ENCODE results near the gene MAPK10. TPM values are rescaled to one million over a fixed set of nuclear protein-coding genes. Genes with fewer than 3 reads are reported as not detected.

The MAPK10 gene
- total RNA-seq, 2 experiments from 2014 or later, result not detected

DNA sequence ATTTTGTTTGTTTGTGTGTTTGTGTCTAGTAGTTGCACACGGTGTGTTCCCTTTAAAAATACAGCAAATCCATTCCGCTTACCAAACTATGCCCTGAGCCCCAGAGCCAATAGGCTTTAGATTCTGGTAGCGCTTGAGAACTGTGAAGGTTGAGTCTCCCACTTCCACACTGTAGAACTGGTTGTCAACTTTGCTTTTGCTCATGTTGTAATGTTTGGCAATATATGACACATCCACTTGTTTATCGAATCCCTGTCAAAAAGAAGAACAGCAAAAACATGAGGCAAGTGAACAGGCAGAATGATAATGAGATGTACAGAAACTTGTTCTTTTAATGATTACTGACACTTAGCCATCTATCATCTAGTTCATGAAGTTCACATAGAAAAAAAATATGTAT is 200.6 kb downstream of the MAPK10 start:
- no peaks in the 10 kb centered on the region for H3K9me3 Mint-ChIP-seq (ENCODE audit: insufficient read depth)
- no peak overlapping the region for H3K4me3 Mint-ChIP-seq
- no peaks in the 10 kb centered on the region for H3K36me3 Mint-ChIP-seq (ENCODE audit: low read depth)
- ChIA-PET POLR2A (no interaction called here), CTCF (no interaction called here)
- no peaks in the 10 kb centered on the region for H3K27me3 Mint-ChIP-seq (ENCODE audit: low read depth)
- ATAC-seq (no peak), DNase-seq (no peak)
- no peak overlapping the region for H3K27ac Mint-ChIP-seq
- no peaks in the 10 kb centered on the region for H3K4me1 Mint-ChIP-seq (ENCODE audit: low read depth)

DNA sequence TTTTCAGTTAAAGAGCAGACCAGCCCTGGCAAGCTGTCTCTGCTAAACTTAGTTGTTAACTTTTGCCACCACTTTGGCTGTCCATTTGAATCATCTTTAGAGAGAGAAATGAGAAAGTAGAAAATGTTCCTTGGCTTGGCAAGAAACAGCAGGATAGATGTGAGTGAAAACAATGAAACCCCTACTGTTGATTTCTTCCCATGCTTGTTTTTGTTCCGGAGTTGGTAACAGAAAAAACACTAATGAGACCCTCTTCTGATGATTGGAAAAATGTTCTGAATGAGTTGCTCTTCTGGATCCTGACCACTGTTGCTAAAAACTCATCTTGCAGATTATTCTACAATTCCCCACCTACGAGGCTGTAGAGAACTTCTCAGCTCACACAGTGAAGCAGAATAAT is 203.3 kb downstream of the MAPK10 start:
- CTCF ChIA-PET, result no interaction called here
- Mint-ChIP-seq H3K4me1 (ENCODE audit: low read depth) (no peaks in the 10 kb centered on the region), H3K27ac (no peak overlapping the region)

DNA sequence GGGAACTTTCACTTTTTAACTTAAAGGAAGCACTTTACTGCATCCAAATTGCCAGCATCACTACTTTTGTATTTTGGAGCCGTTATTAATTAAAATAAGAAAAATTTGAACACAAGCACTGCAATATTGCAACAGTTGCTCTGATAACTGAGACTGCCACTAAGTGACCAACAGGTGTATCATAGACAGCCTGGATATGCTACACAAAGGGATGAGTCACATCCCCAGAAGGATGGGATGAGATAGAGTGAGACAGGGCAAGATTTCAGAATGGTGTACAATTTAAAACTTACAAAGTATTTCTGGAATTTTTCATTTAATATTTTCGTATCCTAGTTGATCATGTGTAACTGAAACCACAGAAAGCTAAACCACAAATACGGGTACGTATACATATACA is 204.1 kb downstream of the MAPK10 start:
- no peaks in the 10 kb centered on the region for H3K9me3 Mint-ChIP-seq (ENCODE audit: insufficient read depth)
- H3K36me3 Mint-ChIP-seq (ENCODE audit: low read depth), result no peaks in the 10 kb centered on the region
- ChIA-PET CTCF (no interaction called here), POLR2A (no interaction called here)
- no peaks in the 10 kb centered on the region for H3K27me3 Mint-ChIP-seq (ENCODE audit: low read depth)
- H3K4me1 Mint-ChIP-seq (ENCODE audit: low read depth), result no peaks in the 10 kb centered on the region
- DNase-seq (no peak), ATAC-seq (no peak)
- H3K4me3 Mint-ChIP-seq, result no peak overlapping the region
- H3K27ac Mint-ChIP-seq, result no peak overlapping the region

More for the DNA sequence above, 203.3 kb downstream of the MAPK10 start:
- no peak for DNase-seq
- no peaks in the 10 kb centered on the region for H3K9me3 Mint-ChIP-seq (ENCODE audit: insufficient read depth)
- POLR2A ChIA-PET, result no interaction called here
- H3K27me3 Mint-ChIP-seq (ENCODE audit: low read depth), result no peaks in the 10 kb centered on the region
- no peaks in the 10 kb centered on the region for H3K36me3 Mint-ChIP-seq (ENCODE audit: low read depth)
- H3K4me3 Mint-ChIP-seq, result no peak overlapping the region
- ATAC-seq, result no peak

DNA sequence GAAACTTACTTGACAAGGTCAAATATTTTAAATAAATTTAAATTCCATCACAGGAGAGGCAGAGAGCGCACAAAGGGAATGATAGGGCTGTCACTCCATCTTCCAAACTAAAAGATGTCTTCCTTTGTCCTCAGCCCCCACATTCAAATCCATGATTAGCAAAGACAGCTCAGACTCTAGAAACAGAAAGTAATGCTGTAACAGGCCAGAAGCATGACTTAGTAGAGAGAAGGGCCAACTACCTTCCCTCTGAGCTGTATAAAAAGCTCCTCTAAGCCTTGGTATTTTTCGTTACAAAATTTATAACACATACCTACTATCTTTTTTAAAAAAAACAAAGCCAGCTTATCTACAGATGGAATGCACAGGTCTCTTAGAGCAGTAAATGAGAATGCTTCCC is 207.4 kb downstream of the MAPK10 start:
- DNase-seq (no peak), ATAC-seq (no peak)
- Mint-ChIP-seq H3K4me1 (ENCODE audit: low read depth) (no peaks in the 10 kb centered on the region), H3K27ac (no peak overlapping the region), H3K4me3 (no peak overlapping the region), H3K36me3 (ENCODE audit: low read depth) (no peaks in the 10 kb centered on the region), H3K9me3 (ENCODE audit: insufficient read depth) (no peaks in the 10 kb centered on the region), H3K27me3 (ENCODE audit: low read depth) (no peaks in the 10 kb centered on the region)
- ChIA-PET POLR2A (no interaction called here), CTCF (no interaction called here)

DNA sequence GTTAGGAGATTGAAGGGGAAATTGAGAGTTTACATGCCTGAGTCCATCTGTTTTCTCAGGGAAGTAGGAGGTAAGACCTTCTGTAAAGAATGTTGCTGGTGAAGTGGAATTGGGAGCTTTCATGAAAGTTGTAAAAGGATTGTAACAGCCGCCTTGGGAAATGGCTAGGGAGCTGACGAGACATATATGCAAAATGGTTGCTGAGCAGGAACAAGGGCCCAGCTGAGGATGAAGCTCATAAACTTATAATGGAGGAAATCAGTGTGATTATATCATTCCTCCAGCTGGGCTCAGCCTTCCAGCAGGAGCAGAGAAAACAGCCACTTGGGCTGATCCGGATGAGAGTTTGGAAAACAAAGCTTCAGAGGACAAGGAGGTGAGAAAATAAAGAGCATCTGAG is 208.7 kb downstream of the MAPK10 start:
- CTCF ChIA-PET, result no interaction called here
- no peaks in the 10 kb centered on the region for H3K36me3 Mint-ChIP-seq (ENCODE audit: low read depth)
- no peaks in the 10 kb centered on the region for H3K27me3 Mint-ChIP-seq (ENCODE audit: low read depth)
- no peaks in the 10 kb centered on the region for H3K9me3 Mint-ChIP-seq (ENCODE audit: insufficient read depth)
- POLR2A ChIA-PET, result no interaction called here
- no peak for DNase-seq
- no peak overlapping the region for H3K4me3 Mint-ChIP-seq
- no peak for ATAC-seq
- no peak overlapping the region for H3K27ac Mint-ChIP-seq
- H3K4me1 Mint-ChIP-seq (ENCODE audit: low read depth), result no peaks in the 10 kb centered on the region

DNA sequence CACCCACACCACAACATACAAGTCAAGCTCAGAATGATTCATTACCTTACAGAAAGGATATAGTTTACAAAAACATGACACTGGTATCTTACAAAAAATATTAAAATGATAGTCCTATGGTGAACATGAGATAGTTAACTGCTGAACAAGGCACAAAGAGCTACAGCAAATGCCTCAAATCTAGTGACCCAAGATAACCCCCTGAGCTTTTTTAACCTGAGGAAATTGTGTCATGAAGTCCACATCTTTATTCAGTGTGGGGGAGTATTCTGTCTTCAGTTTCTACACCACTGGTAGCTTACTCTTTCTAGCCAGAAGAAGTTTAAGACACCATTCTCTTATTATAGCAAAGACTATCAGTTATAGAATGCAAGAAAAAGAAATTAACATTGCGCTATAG is 218.7 kb downstream of the MAPK10 start:
- ChIA-PET CTCF (no interaction called here), POLR2A (no interaction called here)
- DNase-seq (no peak), ATAC-seq (no peak)
- Mint-ChIP-seq H3K4me3 (no peak overlapping the region), H3K4me1 (ENCODE audit: low read depth) (no peaks in the 10 kb centered on the region), H3K27ac (no peak overlapping the region), H3K36me3 (ENCODE audit: low read depth) (no peaks in the 10 kb centered on the region), H3K9me3 (ENCODE audit: insufficient read depth) (peaks cover 4% of the 10 kb centered on the region), H3K27me3 (ENCODE audit: low read depth) (no peaks in the 10 kb centered on the region)

DNA sequence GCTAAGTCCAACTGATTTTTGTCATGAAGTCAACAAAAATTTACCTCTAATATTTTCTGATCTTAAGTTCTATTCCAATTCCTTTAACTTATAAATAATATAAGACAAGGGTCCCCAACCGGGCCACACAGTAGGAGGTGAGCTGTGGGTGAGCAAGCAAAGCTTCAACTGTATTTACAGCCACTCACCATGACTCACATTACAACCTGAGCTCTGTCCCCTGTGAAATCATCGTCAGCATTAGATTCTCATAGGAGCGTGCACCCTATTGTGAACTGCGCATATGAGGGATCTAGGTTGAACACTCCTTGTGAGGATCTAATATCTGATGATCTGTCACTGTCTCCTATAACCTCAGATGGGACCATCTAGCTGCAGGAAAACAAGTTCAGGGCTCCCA is 227.4 kb downstream of the MAPK10 start:
- H3K27ac Mint-ChIP-seq, result no peak overlapping the region
- no peaks in the 10 kb centered on the region for H3K36me3 Mint-ChIP-seq (ENCODE audit: low read depth)
- peaks cover 6% of the 10 kb centered on the region for H3K9me3 Mint-ChIP-seq (ENCODE audit: insufficient read depth)
- no peaks in the 10 kb centered on the region for H3K4me1 Mint-ChIP-seq (ENCODE audit: low read depth)
- CTCF ChIA-PET, result no interaction called here
- no peak overlapping the region for H3K4me3 Mint-ChIP-seq
- DNase-seq (no peak), ATAC-seq (no peak)
- POLR2A ChIA-PET, result no interaction called here
- no peaks in the 10 kb centered on the region for H3K27me3 Mint-ChIP-seq (ENCODE audit: low read depth)

DNA sequence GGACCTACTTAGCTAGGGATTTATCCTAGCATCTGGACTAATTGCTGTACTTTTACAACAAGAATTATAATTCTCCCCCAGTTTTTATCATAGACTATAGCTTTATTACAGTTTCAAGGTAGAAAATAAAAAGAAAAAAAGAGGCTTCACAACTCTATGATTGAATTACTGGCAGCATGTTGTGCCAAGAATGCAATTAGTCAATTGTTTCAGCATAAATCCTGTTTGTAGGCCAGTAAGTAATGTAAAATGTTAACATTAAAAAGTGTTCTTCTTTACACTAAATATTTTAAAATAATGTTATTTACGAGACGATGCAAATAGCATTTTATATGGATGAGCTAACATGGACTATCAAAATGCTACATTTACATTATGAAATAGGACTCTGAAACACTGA is 228.4 kb downstream of the MAPK10 start:
- Mint-ChIP-seq H3K36me3 (ENCODE audit: low read depth) (no peaks in the 10 kb centered on the region), H3K4me3 (no peak overlapping the region), H3K4me1 (ENCODE audit: low read depth) (no peaks in the 10 kb centered on the region), H3K27ac (no peak overlapping the region), H3K9me3 (ENCODE audit: insufficient read depth) (peaks cover 6% of the 10 kb centered on the region), H3K27me3 (ENCODE audit: low read depth) (no peaks in the 10 kb centered on the region)
- CTCF ChIA-PET, result no interaction called here
- DNase-seq (no peak), ATAC-seq (no peak)
- POLR2A ChIA-PET, result no interaction called here

DNA sequence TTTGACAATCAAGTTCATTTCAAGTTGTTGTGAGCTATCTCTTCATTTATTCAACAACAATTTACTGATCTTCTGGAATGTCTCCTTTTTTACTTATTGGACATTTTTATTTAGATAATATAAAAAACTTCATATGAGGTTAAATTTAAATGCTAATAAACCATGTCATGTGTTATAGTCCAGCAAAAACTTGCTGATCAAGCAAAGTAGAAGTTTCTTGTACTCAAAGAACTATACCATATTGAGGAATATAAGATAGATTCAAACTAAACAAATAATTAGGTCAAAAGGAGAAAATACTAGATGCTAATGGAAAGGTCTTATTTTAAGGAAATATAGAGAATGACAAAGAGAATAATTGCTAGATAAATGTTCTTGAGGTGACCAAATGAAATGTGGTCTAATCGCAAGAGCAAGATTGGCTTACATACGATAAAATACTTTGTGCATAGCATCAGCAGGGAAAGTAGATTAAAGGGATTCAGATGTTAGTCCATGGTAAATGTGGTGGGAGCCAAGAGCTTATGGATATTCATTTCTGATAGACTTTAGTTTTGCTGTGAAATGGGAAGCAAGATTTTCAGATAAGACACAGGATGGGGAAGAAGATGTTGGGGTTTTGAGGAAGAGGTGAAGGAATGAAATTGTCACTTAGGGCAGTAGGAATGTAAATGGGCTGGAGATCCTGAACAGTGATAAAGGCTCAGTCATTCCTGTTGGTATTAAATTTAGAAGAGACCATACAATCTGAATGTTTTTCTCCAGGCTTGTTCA is 229.5 kb downstream of the MAPK10 start:
- DNase-seq, result no peak
- CTCF ChIA-PET, result interaction anchor here (1.4 kb wide), 1 partner anchor 9 kb away, joined by 3 read pairs; no protein-coding TSS in a partner anchor
- H3K36me3 Mint-ChIP-seq (ENCODE audit: low read depth), result no peaks in the 10 kb centered on the region

DNA sequence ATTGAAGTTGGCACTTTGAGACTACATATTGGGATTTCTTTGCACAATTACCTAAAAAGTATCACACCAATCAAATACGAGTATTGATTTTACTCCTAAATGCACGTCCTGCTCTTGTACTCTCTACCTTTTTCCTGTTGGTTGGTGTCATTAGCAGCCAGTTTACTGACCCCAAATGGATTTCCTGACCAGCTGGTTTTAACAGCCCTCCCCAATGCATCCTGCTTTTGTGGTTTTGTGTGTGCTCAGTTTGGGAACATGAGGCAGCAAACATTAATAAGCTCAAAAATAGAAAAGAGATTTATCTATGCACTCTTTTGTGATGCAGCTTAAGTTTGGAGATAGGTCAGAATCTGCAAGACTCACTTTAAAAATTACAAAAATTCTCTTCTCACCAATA is 230.3 kb downstream of the MAPK10 start:
- ATAC-seq (no peak), DNase-seq (no peak)
- H3K4me3 Mint-ChIP-seq, result no peak overlapping the region
- no peaks in the 10 kb centered on the region for H3K4me1 Mint-ChIP-seq (ENCODE audit: low read depth)
- H3K36me3 Mint-ChIP-seq (ENCODE audit: low read depth), result no peaks in the 10 kb centered on the region
- H3K27ac Mint-ChIP-seq, result no peak overlapping the region
- POLR2A ChIA-PET, result no interaction called here
- peaks cover 6% of the 10 kb centered on the region for H3K9me3 Mint-ChIP-seq (ENCODE audit: insufficient read depth)
- CTCF ChIA-PET, result no interaction called here
- H3K27me3 Mint-ChIP-seq (ENCODE audit: low read depth), result no peaks in the 10 kb centered on the region

More for the DNA sequence above, 229.5 kb downstream of the MAPK10 start:
- POLR2A ChIA-PET, result no interaction called here
- H3K9me3 Mint-ChIP-seq (ENCODE audit: insufficient read depth), result peaks cover 6% of the 10 kb centered on the region
- no peaks in the 10 kb centered on the region for H3K4me1 Mint-ChIP-seq (ENCODE audit: low read depth)
- H3K4me3 Mint-ChIP-seq, result no peak overlapping the region
- no peak for ATAC-seq
- no peak overlapping the region for H3K27ac Mint-ChIP-seq
- no peaks in the 10 kb centered on the region for H3K27me3 Mint-ChIP-seq (ENCODE audit: low read depth)

DNA sequence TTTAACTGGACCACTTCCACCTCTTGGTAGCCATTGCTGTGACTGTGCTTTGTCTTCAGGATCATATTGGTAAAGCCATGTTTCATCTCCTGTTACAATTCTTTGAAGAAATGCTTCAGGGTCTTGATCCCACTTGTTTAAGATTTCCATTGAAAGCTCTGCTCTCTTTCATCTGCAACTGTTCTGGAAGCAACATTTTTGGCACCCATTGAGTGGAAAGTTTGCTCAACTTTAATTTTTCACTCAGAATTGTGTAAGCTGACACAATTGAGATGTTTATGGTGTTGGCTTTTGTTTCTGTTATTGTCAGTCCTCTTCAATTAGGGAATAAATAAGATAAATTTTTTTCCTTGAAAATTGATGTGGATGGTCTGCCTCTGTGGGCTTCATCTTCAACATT is 237.4 kb downstream of the MAPK10 start:
- ChIA-PET POLR2A (no interaction called here), CTCF (no interaction called here)
- Mint-ChIP-seq H3K4me1 (ENCODE audit: low read depth) (no peaks in the 10 kb centered on the region), H3K4me3 (no peak overlapping the region), H3K27ac (no peak overlapping the region), H3K9me3 (ENCODE audit: insufficient read depth) (peaks cover 5% of the 10 kb centered on the region), H3K27me3 (ENCODE audit: low read depth) (no peaks in the 10 kb centered on the region), H3K36me3 (ENCODE audit: low read depth) (no peaks in the 10 kb centered on the region)
- no peak for ATAC-seq
- DNase-seq, result no peak

DNA sequence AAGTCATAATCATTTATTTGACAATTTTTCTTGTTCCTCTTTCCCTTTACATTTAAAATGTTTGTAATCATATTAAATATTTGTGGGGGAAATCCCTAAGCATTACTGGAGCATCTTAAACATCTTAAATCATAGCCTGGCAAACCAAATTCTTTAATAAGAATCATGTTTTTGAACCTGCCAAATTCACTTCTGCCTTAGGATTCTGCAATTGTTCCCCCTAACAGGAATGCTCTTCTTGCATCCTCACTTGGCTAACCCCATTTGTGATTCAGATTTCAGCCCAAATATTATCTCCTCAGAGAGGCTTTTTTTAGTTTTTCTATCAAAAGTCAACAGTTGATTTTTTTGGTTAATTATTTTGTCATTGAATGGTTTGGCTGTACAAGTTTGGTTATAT is 241.1 kb downstream of the MAPK10 start:
- Mint-ChIP-seq H3K27ac (no peak overlapping the region), H3K36me3 (ENCODE audit: low read depth) (no peaks in the 10 kb centered on the region), H3K4me3 (no peak overlapping the region), H3K27me3 (ENCODE audit: low read depth) (no peaks in the 10 kb centered on the region), H3K9me3 (ENCODE audit: insufficient read depth) (peaks cover 6% of the 10 kb centered on the region), H3K4me1 (ENCODE audit: low read depth) (no peaks in the 10 kb centered on the region)
- POLR2A ChIA-PET, result no interaction called here
- CTCF ChIA-PET, result no interaction called here
- ATAC-seq (no peak), DNase-seq (no peak)

DNA sequence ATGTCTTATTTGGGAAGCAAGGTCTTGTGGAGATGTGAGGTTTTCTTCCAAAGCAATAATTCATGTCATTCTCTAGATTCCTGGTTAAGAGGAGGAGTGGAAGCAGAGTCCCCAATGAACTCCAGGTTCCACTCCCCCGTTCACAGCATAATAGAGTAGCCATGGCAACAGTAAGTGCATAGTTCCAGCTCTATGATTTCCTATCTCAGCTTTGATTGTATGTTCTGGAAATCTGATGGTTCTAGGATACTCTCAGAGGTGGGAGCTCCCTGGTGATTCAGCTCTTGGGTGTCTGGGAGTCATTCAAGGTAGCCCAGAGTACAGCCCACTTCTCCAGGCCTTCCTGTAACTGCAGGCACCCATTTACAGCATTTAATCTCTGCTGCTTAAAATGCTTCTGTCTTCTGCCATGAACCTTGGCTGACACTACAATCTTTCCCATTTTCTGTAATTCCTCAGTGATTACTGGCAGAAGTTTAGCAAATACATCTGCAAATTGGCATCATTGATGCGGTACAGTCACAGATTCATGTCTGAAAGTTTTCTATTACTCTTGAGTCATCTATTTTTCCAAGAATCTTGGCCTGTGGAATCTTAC is 242.0 kb downstream of the MAPK10 start:
- Mint-ChIP-seq H3K4me1 (ENCODE audit: low read depth) (no peaks in the 10 kb centered on the region), H3K9me3 (ENCODE audit: insufficient read depth) (peaks cover 3% of the 10 kb centered on the region), H3K4me3 (no peak overlapping the region), H3K27ac (no peak overlapping the region), H3K27me3 (ENCODE audit: low read depth) (no peaks in the 10 kb centered on the region), H3K36me3 (ENCODE audit: low read depth) (no peaks in the 10 kb centered on the region)
- ChIA-PET CTCF (no interaction called here), POLR2A (no interaction called here)
- DNase-seq, result no peak
- no peak for ATAC-seq

Measured in activated CD8-positive, alpha-beta T cell treated with anti-CD3 and anti-CD28 coated beads, Interleukin-2, amount 10 ng/mL, durations not matched to agents 7 days and 5 days (primary cell).